HCT116 (cell line): Measurements from ENCODE around the gene DOK7.

Experiments
- EZH2 ChIP-seq: fragments of 200-600 bp; sonication (generic); IDR thresholded peaks from 2 replicates; pipeline ENCODE4 v1.6.1; 2017; ENCODE audit warnings: antibody characterized with exemption, mixed run types
- POLR2A ChIP-seq: IDR thresholded peaks from 2 replicates; pipeline ENCODE4 v1.7.0; 2011; ENCODE audit warnings: borderline replicate concordance; ENCODE audit not compliant: insufficient read depth, insufficient read length; ENCODE audit errors: extremely low read depth
- POLR2AphosphoS5 ChIP-seq: IDR thresholded peaks from 2 replicates; pipeline ENCODE4 v1.6.1; 2011; ENCODE audit warnings: mild to moderate bottlenecking, low read depth, low read length, moderate library complexity
- RAD21 ChIP-seq: IDR thresholded peaks from 2 replicates; pipeline ENCODE4 v1.6.1; 2012; ENCODE audit warnings: low read depth, mild to moderate bottlenecking
- SRF ChIP-seq: IDR thresholded peaks from 2 replicates; pipeline ENCODE4 v1.6.1; 2012; ENCODE audit warnings: low read depth
- YY1 ChIP-seq: IDR thresholded peaks from 2 replicates; pipeline ENCODE4 v1.6.1; 2011; ENCODE audit warnings: low read length, low read depth, moderate library complexity, mild to moderate bottlenecking; ENCODE audit not compliant: insufficient replicate concordance; ENCODE audit errors: extremely low read depth
- ZNF274 ChIP-seq: fragments of 200-500 bp; sonication (Bioruptor generic); IDR thresholded peaks from 2 replicates; pipeline ENCODE4 v1.6.1; 2014; ENCODE audit warnings: mild to moderate bottlenecking, low read depth, low read length, inconsistent platforms
- TF ChIP-seq, protein P1 (sequence below), 3 experiments: fragments of 200-600 bp in 1 of 3; sonication (generic) in 1 of 3; IDR thresholded peaks in 2 of 3; conservative IDR thresholded peaks in 1 of 3; 2 replicates each; pipeline ENCODE4 v1.5.1; 2012 to 2017; ENCODE audit warnings: low read depth in 2 of 3, low read length in 2 of 3, antibody characterized with exemption in 1 of 3, borderline replicate concordance in 1 of 3, control low read depth in 1 of 3, mild to moderate bottlenecking in 1 of 3, mixed read lengths in 1 of 3, mixed run types in 1 of 3, moderate library complexity in 1 of 3; ENCODE audit not compliant: insufficient read depth in 1 of 3
- TF ChIP-seq, protein P2 (sequence below): IDR thresholded peaks from 2 replicates; pipeline ENCODE4 v1.6.1; 2012; ENCODE audit warnings: low read depth
- TF ChIP-seq, protein P3 (sequence below): IDR thresholded peaks from 2 replicates; pipeline ENCODE4 v1.6.1; 2012

DNA sequence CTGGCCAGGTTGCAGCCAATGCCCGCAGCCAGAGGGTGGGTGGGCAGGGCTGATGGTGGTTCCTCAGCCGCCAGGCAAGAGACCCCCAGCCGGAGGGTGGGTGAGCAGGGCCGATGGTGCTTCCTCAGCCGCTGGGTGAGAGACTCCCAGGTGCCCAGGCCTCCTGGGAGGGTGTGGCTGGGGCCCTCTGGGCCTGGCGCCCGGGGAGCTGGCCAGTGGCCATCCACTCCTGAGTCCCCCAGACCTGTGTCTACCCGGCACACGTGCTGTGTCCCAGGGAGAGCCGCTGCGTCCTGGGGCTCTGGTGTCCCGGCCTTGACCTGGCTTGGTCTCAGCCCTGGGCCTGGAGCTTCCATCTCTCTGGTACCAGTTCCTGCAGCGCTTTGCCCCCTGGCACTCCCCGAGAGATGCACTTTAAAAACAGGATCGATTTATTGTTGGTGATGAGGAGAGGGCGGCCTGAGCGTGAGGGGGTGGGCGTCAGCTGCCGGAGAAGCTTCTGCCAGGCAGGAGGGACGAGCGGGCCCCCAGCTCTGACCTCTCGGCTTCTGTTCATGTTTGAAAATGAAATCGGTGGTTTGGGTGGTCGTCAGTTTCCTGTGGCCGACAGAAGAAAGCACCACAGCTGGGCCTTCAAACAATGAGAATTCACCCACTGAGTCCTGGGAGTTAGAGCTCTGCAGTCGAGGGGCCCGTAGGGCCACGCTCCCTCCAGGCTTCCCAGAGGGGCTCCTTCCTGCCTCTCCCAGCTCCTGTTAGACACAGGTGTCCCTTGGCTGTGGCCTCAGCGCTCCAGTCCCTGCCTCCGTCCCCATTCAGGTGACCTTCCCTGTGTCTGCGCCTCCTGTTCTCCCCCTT, 6.5 kb downstream of the DOK7 start:
- TF ChIP-seq, protein P1, sequence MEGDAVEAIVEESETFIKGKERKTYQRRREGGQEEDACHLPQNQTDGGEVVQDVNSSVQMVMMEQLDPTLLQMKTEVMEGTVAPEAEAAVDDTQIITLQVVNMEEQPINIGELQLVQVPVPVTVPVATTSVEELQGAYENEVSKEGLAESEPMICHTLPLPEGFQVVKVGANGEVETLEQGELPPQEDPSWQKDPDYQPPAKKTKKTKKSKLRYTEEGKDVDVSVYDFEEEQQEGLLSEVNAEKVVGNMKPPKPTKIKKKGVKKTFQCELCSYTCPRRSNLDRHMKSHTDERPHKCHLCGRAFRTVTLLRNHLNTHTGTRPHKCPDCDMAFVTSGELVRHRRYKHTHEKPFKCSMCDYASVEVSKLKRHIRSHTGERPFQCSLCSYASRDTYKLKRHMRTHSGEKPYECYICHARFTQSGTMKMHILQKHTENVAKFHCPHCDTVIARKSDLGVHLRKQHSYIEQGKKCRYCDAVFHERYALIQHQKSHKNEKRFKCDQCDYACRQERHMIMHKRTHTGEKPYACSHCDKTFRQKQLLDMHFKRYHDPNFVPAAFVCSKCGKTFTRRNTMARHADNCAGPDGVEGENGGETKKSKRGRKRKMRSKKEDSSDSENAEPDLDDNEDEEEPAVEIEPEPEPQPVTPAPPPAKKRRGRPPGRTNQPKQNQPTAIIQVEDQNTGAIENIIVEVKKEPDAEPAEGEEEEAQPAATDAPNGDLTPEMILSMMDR (IDR thresholded peaks at IDR 0.05 in 2 of 3, conservative IDR thresholded peaks at IDR 0.05 in 1 of 3; ENCODE audit: borderline replicate concordance in 1 of 3, insufficient read depth in 1 of 3, low read depth in 2 of 3, low read length in 2 of 3) = no peak
- TF ChIP-seq RAD21 (no peak), SRF (no peak), EZH2 (no peak), YY1 (no peak), POLR2AphosphoS5 (no peak), POLR2A (no peak), ZNF274 (no peak)
- TF ChIP-seq, protein P2, sequence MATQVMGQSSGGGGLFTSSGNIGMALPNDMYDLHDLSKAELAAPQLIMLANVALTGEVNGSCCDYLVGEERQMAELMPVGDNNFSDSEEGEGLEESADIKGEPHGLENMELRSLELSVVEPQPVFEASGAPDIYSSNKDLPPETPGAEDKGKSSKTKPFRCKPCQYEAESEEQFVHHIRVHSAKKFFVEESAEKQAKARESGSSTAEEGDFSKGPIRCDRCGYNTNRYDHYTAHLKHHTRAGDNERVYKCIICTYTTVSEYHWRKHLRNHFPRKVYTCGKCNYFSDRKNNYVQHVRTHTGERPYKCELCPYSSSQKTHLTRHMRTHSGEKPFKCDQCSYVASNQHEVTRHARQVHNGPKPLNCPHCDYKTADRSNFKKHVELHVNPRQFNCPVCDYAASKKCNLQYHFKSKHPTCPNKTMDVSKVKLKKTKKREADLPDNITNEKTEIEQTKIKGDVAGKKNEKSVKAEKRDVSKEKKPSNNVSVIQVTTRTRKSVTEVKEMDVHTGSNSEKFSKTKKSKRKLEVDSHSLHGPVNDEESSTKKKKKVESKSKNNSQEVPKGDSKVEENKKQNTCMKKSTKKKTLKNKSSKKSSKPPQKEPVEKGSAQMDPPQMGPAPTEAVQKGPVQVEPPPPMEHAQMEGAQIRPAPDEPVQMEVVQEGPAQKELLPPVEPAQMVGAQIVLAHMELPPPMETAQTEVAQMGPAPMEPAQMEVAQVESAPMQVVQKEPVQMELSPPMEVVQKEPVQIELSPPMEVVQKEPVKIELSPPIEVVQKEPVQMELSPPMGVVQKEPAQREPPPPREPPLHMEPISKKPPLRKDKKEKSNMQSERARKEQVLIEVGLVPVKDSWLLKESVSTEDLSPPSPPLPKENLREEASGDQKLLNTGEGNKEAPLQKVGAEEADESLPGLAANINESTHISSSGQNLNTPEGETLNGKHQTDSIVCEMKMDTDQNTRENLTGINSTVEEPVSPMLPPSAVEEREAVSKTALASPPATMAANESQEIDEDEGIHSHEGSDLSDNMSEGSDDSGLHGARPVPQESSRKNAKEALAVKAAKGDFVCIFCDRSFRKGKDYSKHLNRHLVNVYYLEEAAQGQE = no peak
- TF ChIP-seq, protein P3, sequence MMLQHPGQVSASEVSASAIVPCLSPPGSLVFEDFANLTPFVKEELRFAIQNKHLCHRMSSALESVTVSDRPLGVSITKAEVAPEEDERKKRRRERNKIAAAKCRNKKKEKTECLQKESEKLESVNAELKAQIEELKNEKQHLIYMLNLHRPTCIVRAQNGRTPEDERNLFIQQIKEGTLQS = no peak
